HG03342 (cell line): ENCODE measurements around the gene OR2V2.

Source experiments
- ATAC-seq: cut with Tn5 transposase; IDR thresholded peaks from one replicate; pipeline ENCODE4 v1.9.1; 2021; ENCODE audit warnings: mild to moderate bottlenecking, moderate library complexity; ENCODE audit not compliant: unreplicated experiment

Gene OR2V2

GRCh38 chr5:181205761-181206649 lies 58.6 kb downstream of the OR2V2 start:
- no peak for ATAC-seq

GRCh38 chr5:181207214-181207959 lies 60.0 kb downstream of the OR2V2 start:
- no peak for ATAC-seq

DNA sequence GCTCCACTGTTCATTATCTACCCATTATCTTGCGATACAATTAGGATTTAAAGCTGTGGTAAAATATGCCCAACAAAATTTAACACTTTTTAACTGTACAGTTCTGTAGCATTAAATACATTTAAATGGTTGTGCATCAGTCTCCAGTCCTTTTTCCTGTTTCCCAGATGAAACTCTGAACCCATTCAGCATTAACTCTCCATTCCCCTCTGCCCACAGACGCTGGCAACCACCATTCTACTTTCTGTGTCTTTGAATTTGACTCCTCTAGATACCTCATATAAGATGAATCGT lies 60.5 kb downstream of the OR2V2 start:
- ATAC-seq, result no peak
